Activated CD8-positive, alpha-beta memory T cell treated with anti-CD3 and anti-CD28 coated beads, Interleukin-2, amount 50 U/mL, for 24 hours (primary cell): ENCODE data around the gene NRBF2.
"Not testable (repeated sequence)": the region's sequence is repeated elsewhere in the genome, so short reads cannot be mapped to it uniquely, and the experiment has no call there.

Experiments
- DNase-seq: peaks from one replicate; pipeline ENCODE4 v3.0.0-alpha.2; 2020; ENCODE audit errors: extremely low read depth

The NRBF2 gene

GRCh38 chr10:63133056-63133820, at the start of gene NRBF2:
Gene NRBF2 (plus strand): TSS chr10:63133328. CDS start chr10:63133471, 143 bp downstream.
- peak; percentile 92 for DNase-seq

GRCh38 chr10:63083406-63083805, 49.7 kb upstream of the NRBF2 start:
- DNase-seq: not testable (repeated sequence)

GRCh38 chr10:63083904-63084689, 49.0 kb upstream of the NRBF2 start:
- DNase-seq: peak; percentile 6

- no peak for DNase-seq
These were observed 48.3 kb upstream of the NRBF2 start for GRCh38 chr10:63084690-63085382.

- DNase-seq: no peak
These were observed 39.9 kb upstream of the NRBF2 start for GRCh38 chr10:63093227-63093626.

- no peak for DNase-seq
These were observed 38.7 kb upstream of the NRBF2 start for GRCh38 chr10:63094405-63094804.

- no peak for DNase-seq
These were observed 38.2 kb upstream of the NRBF2 start for GRCh38 chr10:63094881-63095280.

GRCh38 chr10:63099734-63100133, 33.4 kb upstream of the NRBF2 start:
- DNase-seq: no peak

- DNase-seq: not testable (repeated sequence)
These were observed 32.0 kb upstream of the NRBF2 start for GRCh38 chr10:63101091-63101490.

GRCh38 chr10:63102279-63102883, 30.7 kb upstream of the NRBF2 start:
- DNase-seq: not testable (repeated sequence)

- not testable (repeated sequence) for DNase-seq
These were observed 29.9 kb upstream of the NRBF2 start for GRCh38 chr10:63103178-63103577.

- peak; percentile 34 for DNase-seq
These were observed 29.1 kb upstream of the NRBF2 start for GRCh38 chr10:63103971-63104409.

- DNase-seq: no peak
These were observed 27.7 kb upstream of the NRBF2 start for GRCh38 chr10:63105225-63106110.

GRCh38 chr10:63106111-63106755, 26.9 kb upstream of the NRBF2 start:
- no peak for DNase-seq

- DNase-seq: no peak
These were observed 25.1 kb upstream of the NRBF2 start for GRCh38 chr10:63107943-63108437.

- no peak for DNase-seq
These were observed 22.2 kb upstream of the NRBF2 start for GRCh38 chr10:63110940-63111339.

- no peak for DNase-seq
These were observed 18.9 kb upstream of the NRBF2 start for GRCh38 chr10:63114031-63114814.

- no peak for DNase-seq
These were observed 17.3 kb upstream of the NRBF2 start for GRCh38 chr10:63115732-63116383.
